ENCODE results near the gene SYT15.

The SYT15 gene

GRCh38 chr10:46553238-46554049 is 25.5 kb upstream of the SYT15 start:
- TF ChIP-seq POLR2AphosphoS5 (IDR thresholded peaks at IDR 0.05; ENCODE audit: low read depth) (no peak), REST (IDR thresholded peaks at IDR 0.05; ENCODE audit: insufficient replicate concordance, low read depth) (no peak), GABPA (IDR thresholded peaks at IDR 0.05; ENCODE audit: low read depth) (no peak), SPI1 (IDR thresholded peaks at IDR 0.05; ENCODE audit: borderline replicate concordance, low read depth) (no peak)
- TF ChIP-seq, protein P1, sequence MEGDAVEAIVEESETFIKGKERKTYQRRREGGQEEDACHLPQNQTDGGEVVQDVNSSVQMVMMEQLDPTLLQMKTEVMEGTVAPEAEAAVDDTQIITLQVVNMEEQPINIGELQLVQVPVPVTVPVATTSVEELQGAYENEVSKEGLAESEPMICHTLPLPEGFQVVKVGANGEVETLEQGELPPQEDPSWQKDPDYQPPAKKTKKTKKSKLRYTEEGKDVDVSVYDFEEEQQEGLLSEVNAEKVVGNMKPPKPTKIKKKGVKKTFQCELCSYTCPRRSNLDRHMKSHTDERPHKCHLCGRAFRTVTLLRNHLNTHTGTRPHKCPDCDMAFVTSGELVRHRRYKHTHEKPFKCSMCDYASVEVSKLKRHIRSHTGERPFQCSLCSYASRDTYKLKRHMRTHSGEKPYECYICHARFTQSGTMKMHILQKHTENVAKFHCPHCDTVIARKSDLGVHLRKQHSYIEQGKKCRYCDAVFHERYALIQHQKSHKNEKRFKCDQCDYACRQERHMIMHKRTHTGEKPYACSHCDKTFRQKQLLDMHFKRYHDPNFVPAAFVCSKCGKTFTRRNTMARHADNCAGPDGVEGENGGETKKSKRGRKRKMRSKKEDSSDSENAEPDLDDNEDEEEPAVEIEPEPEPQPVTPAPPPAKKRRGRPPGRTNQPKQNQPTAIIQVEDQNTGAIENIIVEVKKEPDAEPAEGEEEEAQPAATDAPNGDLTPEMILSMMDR (IDR thresholded peaks at IDR 0.05; ENCODE audit: insufficient read depth, low read length): no peak
- Histone ChIP-seq H3K27me3 (ENCODE audit: insufficient read depth, poor library complexity, severe bottlenecking) (peaks cover 54% of the 10 kb centered on the region), H3K4me3 (replicated peaks; ENCODE audit: insufficient read depth, low read length) (no peak overlapping the region), H3K27ac (replicated peaks) (no peak overlapping the region)
- no peak for DNase-seq (ENCODE audit: low read depth in 1 of 2, low spot score in 1 of 2)

GRCh38 chr10:46554166-46554781 is 24.7 kb upstream of the SYT15 start:
- peaks cover 58% of the 10 kb centered on the region for H3K27me3 ChIP-seq (ENCODE audit: insufficient read depth, poor library complexity, severe bottlenecking)
- TF ChIP-seq, protein P1 (IDR thresholded peaks at IDR 0.05; ENCODE audit: insufficient read depth, low read length): no peak
- TF ChIP-seq POLR2AphosphoS5 (IDR thresholded peaks at IDR 0.05; ENCODE audit: low read depth) (no peak), GABPA (IDR thresholded peaks at IDR 0.05; ENCODE audit: low read depth) (no peak), SPI1 (IDR thresholded peaks at IDR 0.05; ENCODE audit: borderline replicate concordance, low read depth) (no peak), REST (IDR thresholded peaks at IDR 0.05; ENCODE audit: insufficient replicate concordance, low read depth) (no peak)
- no peak overlapping the region for H3K27ac ChIP-seq (replicated peaks)
- DNase-seq (ENCODE audit: low read depth in 1 of 2, low spot score in 1 of 2): peak in 1 of 2 experiments; percentile 0
- no peak overlapping the region for H3K4me3 ChIP-seq (replicated peaks; ENCODE audit: insufficient read depth, low read length)

DNA sequence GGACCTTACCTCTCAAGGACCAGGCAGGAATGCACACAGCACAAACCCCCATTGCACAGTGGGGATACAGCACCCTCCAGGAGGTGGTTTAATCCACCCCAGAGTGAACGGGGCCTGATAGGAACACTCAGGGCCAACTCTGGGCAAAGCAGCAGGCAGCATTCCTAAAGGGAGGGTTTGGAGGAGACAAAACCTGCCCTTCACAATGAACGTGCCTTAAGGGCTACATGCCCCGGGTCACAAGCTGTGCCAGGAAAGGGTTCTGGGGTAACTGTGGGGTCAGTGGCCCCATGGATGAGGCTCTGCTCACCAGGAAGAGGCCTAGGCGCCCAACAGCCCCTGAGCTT is 23.6 kb upstream of the SYT15 start:
- no peak for TF ChIP-seq SPI1 (IDR thresholded peaks at IDR 0.05; ENCODE audit: borderline replicate concordance, low read depth)
- TF ChIP-seq, protein P1 (IDR thresholded peaks at IDR 0.05; ENCODE audit: insufficient read depth, low read length): no peak
- TF ChIP-seq REST (IDR thresholded peaks at IDR 0.05; ENCODE audit: insufficient replicate concordance, low read depth): no peak
- no peak for TF ChIP-seq GABPA (IDR thresholded peaks at IDR 0.05; ENCODE audit: low read depth)
- no peak for TF ChIP-seq POLR2AphosphoS5 (IDR thresholded peaks at IDR 0.05; ENCODE audit: low read depth)
- DNase-seq (ENCODE audit: low read depth in 1 of 2, low spot score in 1 of 2): peak in 1 of 2 experiments; percentile 1
- no peak overlapping the region for H3K27ac ChIP-seq (replicated peaks)
- peaks cover 64% of the 10 kb centered on the region for H3K27me3 ChIP-seq (ENCODE audit: insufficient read depth, poor library complexity, severe bottlenecking)
- H3K4me3 ChIP-seq (replicated peaks; ENCODE audit: insufficient read depth, low read length): no peak overlapping the region

Measured in HL-60 (cell line).